Left lung (tissue), 10 donors: ENCODE measurements around the gene FAM193A. TPM values are rescaled to one million over a fixed set of nuclear protein-coding genes. Genes with fewer than 3 reads are reported as not detected.
"Not testable (repeated sequence)": the region's sequence is repeated elsewhere in the genome, so short reads cannot be mapped to it uniquely, and the experiment has no call there.

Source experiments
- ATAC-seq: fragments of 200-7000 bp; cut with Tn5 transposase; one replicate; pipeline ENCODE4 v1.9.1; 2020; ENCODE audit warnings: moderate library complexity
- DNase-seq, 4 donors: peaks; one replicate each; pipeline ENCODE4 v3.0.0-alpha.2; 2013 to 2020
- H3K27ac ChIP-seq, 2 donors: fragments of 200-600 bp; sonication (generic) in 1 of 2; one replicate each; pipeline versions ENCODE4 v1.5.0 to v1.8.0; 2020 to 2021
- H3K27me3 ChIP-seq, 2 donors: fragments of 200-600 bp; sonication (generic) in 1 of 2; one replicate each; pipeline versions ENCODE4 v1.5.0 to v1.8.0; 2020 to 2021
- H3K36me3 ChIP-seq, 2 donors: fragments of 200-600 bp; sonication (generic) in 1 of 2; one replicate each; pipeline versions ENCODE4 v1.5.0 to v1.8.0; 2020 to 2021
- H3K4me1 ChIP-seq, 2 donors: fragments of 200-600 bp; one replicate each; pipeline ENCODE4 v1.8.0; 2021
- H3K4me3 ChIP-seq, 2 donors: fragments of 200-600 bp; sonication (generic) in 1 of 2; one replicate each; pipeline versions ENCODE4 v1.5.0 to v1.8.0; 2020 to 2021; ENCODE audit warnings: mild to moderate bottlenecking in 1 of 2
- H3K9me3 ChIP-seq, 2 donors: fragments of 200-600 bp; sonication (generic) in 1 of 2; one replicate each; pipeline versions ENCODE4 v1.5.0 to v1.8.0; 2020 to 2021
- CTCF ChIP-seq, 2 donors: fragments of 200-600 bp; sonication (generic) in 1 of 2; IDR thresholded peaks; one replicate each; pipeline versions ENCODE4 v1.5.0 to v1.8.0; 2021; ENCODE audit warnings: antibody characterized with exemption in 2 of 2
- intact Hi-C, 2 donors: fragments of 100-400 bp; cut with DNase I; formaldehyde crosslinking; loops; one replicate each; pipeline versions ENCODE4 v1.11.2 to v1.14.2; 2022
- polyA plus RNA-seq, 6 donors: library from polyadenylated mRNA; unstranded; fragments of 120-200 nt; gene quantifications; one replicate each; pipeline ENCODE4 v1.2.1, GENCODE V29; 2013; ENCODE audit not compliant: insufficient read length in 6 of 6
- total RNA-seq, 2 donors: library from RNA; stranded (reverse); fragmentation: NEBNext Ultra II Directional; extraction: Animal tissue kit (Norgen Biotek cat#: 25700); gene quantifications; one replicate each; pipeline ENCODE4 v1.2.1, GENCODE V29; 2021
- donor health status: DM: no; HTN: yes; CAD: no.
- donor health status: DM: no; HTN: no; CAD: no.

FAM193A gene
- total and polyA plus RNA-seq, 8 donors, result 22.3 to 35.9 (median 30.6) TPM

GRCh38 chr4:2510351-2511259 is 25.8 kb upstream of the FAM193A start:
- Histone ChIP-seq H3K9me3 (no peaks in the 10 kb centered on the region), H3K4me3 (no peak overlapping the region), H3K27ac (no peak overlapping the region), H3K4me1 (no peaks in the 10 kb centered on the region), H3K36me3 (peaks cover 0 to 86% of the 10 kb centered on the region in 2 donors), H3K27me3 (no peaks in the 10 kb centered on the region)
- intact Hi-C loops, result no loop called here
- no peak for TF ChIP-seq CTCF (IDR thresholded peaks at IDR 0.05)
- DNase-seq (no peak), ATAC-seq (no peak)

- intact Hi-C loops, result no loop called here
- no peaks in the 10 kb centered on the region for H3K9me3 ChIP-seq
- no peak overlapping the region for H3K4me3 ChIP-seq
- TF ChIP-seq CTCF (IDR thresholded peaks at IDR 0.05), result no peak
- no peaks in the 10 kb centered on the region for H3K4me1 ChIP-seq
- ATAC-seq (no peak), DNase-seq (no peak)
- H3K27ac ChIP-seq, result no peak overlapping the region
- H3K27me3 ChIP-seq, result no peaks in the 10 kb centered on the region
- H3K36me3 ChIP-seq, result peaks cover 0 to 85% of the 10 kb centered on the region in 2 donors
Measured at GRCh38 chr4:2511645-2512131, 24.8 kb upstream of the FAM193A start.

- Histone ChIP-seq H3K27ac (no peak overlapping the region), H3K4me1 (no peaks in the 10 kb centered on the region), H3K9me3 (no peaks in the 10 kb centered on the region), H3K27me3 (no peaks in the 10 kb centered on the region), H3K36me3 (peaks cover 0 to 81% of the 10 kb centered on the region in 2 donors), H3K4me3 (no peak overlapping the region)
- intact Hi-C loops, result no loop called here
- no peak for ATAC-seq
- DNase-seq, result no peak
- TF ChIP-seq CTCF (IDR thresholded peaks at IDR 0.05), result no peak
Measured at GRCh38 chr4:2512396-2513135, 23.9 kb upstream of the FAM193A start.

GRCh38 chr4:2514193-2514592 is 22.3 kb upstream of the FAM193A start:
- DNase-seq, ATAC-seq, H3K9me3 ChIP-seq, H3K4me3 ChIP-seq, H3K27me3 ChIP-seq, H3K27ac ChIP-seq, intact Hi-C loops, H3K4me1 ChIP-seq: not testable (repeated sequence)
- peaks cover 0 to 67% of the 10 kb centered on the region in 2 donors for H3K36me3 ChIP-seq

- intact Hi-C loops, DNase-seq, H3K27me3 ChIP-seq, ATAC-seq, H3K27ac ChIP-seq, H3K9me3 ChIP-seq, H3K4me1 ChIP-seq, H3K4me3 ChIP-seq: not testable (repeated sequence)
- H3K36me3 ChIP-seq, result peaks cover 0 to 60% of the 10 kb centered on the region in 2 donors
Measured at GRCh38 chr4:2514944-2515343, 21.5 kb upstream of the FAM193A start.
